GF-D8 (cell line): ENCODE measurements around the gene EFL1.
"Not testable (repeated sequence)": the region's sequence is repeated elsewhere in the genome, so short reads cannot be mapped to it uniquely, and the experiment has no call there.

Source experiments
- DNase-seq: peaks from one replicate; lab custom pipeline; 2025; lab: John Stamatoyannopoulos, UW

EFL1 gene

GRCh38 chr15:82196353-82196752, 66.2 kb downstream of the EFL1 start:
- DNase-seq = no peak

- not testable (repeated sequence) for DNase-seq
These were observed 66.7 kb downstream of the EFL1 start for GRCh38 chr15:82195818-82196217.

DNA sequence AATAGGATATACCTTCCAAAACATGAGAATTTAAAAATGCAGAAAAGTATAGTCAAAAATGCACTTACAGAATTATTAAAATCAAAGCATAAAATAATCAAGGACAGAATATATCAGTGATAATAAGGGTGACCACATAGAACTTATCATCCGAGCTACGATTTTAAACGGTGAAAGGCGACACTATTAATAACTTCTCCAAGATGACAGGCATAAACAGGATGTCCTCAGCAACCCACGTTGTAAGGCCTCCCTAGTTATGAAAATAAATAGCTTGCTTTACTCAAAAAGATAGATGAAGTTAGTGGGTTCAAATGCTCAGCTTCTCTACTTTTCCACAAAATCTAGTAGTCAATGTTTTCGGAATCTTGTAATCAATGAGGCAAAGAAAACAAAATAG, 68.0 kb downstream of the EFL1 start:
- not testable (repeated sequence) for DNase-seq

- not testable (repeated sequence) for DNase-seq
These were observed 69.1 kb downstream of the EFL1 start for GRCh38 chr15:82193435-82193834.

DNA sequence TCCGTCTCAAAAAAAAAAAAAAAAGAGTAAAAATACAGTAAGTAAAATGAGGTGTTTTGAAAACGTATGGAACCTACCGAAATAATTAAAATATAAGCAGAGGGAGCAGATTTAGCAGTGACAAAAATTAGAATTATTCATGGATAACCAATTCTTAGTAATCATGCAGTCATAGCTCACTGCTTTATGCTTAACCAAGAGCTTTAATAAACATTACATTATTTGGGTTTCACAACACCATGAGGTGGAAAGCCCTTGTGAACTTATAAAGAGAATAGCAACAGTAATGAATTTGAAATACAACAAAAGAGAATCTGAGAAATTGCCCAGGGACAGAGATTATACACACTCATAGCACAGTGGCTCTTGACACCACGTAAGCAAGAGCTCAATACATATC, 70.1 kb downstream of the EFL1 start:
- not testable (repeated sequence) for DNase-seq

- no peak for DNase-seq
These were observed 75.7 kb downstream of the EFL1 start for GRCh38 chr15:82186719-82187406.

DNA sequence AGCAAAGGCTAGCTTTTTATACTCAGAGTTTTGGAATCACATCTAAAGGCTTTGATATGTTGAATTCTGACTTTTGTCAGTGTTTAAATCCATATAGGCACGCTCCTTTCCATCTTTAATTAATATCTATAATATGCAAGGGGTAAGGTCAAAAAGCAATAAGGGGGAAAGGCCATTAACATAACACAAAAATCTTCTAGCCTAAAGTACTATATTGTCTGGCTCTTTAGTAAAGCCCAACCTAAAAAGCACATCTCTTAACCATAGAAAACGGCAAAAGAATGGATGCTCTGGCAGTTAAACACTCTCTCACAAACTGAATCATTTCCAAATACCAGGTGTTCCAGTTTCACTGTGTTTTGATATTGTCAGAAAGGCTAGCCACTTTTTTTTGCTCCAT, 76.4 kb downstream of the EFL1 start:
- DNase-seq = no peak

DNA sequence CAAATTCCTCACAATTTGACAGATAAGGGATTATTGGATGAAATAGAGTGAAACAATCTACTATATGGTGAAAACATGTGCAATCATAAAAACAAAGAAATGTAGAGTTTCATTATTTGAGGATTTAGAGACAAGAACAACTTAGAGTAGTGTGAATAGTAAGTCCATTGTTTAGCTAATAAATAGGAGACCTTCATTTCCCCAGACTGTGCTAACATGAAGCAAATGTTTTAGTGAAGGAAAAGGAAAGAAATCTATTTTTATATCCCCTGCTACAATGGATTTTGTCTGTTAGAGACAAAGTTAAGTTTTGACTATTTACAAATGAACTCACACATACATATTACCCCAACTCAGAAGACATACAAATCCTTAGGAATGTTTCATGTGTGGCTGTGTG, 77.8 kb downstream of the EFL1 start:
- DNase-seq = no peak

- no peak for DNase-seq
These were observed 78.2 kb downstream of the EFL1 start for GRCh38 chr15:82184355-82184754.

DNA sequence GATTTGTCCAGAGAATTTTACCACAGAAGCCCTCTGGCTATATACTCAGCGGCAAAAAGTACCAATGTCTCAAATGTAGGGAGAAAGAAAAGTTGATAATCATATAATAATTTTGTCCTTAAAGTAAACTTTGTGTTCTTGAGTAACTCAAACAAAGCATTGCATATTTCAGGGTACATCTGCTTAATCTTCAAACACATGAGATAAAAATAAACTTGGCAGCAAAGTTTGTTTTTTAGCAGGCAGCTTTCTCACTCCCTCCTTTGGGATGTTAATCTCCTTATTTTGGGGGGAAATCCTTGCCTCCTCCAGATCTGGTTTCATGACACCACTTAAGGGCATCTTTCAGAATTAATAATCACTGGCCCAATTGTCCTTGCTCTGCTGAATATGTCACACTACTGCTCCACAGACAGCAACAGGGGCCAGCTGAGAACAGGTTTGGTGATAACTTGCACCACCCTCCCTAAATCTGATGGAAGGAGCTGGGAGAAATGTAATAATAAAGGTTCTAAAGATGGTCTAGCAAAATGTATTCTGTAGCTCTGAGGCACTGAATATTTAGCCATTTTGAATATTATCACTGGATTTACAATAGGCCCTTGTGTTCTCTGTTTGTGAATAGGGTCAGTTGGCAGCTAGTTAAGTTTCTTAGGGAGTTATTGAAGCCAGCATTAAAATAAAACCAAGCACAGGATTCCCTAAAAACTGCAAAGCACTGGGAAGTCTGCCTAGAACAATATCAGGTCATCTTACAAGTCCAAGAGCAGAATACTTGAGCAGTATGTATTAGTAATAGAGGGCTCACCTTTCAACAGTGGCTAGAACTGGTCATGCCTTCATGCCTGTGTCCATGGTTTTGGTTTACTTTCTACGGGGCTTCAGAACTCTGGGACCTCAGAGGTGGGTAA, 79.2 kb downstream of the EFL1 start:
- no peak for DNase-seq

DNA sequence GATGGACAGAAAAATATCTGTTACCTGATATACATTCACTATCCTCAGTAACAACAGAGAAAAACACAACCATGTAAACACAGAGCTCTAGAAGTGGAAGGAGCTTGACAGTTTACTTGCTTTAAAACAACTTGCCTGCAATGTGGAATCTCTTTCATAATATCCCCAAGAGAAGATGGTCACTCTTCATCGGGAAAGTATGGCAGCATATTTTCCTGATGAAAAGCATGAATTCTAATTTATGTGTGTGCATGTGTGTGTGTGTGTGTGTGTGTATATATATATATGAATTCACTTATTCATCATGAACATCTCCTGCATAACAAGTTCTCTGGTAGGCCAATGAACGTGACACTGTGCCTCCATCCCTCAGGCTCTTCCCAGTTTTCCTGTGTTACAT, 81.2 kb downstream of the EFL1 start:
- DNase-seq = no peak

GRCh38 chr15:82178061-82178460, 84.5 kb downstream of the EFL1 start:
- no peak for DNase-seq

GRCh38 chr15:82177291-82178010, 85.1 kb downstream of the EFL1 start:
- no peak for DNase-seq

GRCh38 chr15:82176542-82176941, 86.0 kb downstream of the EFL1 start:
- no peak for DNase-seq

DNA sequence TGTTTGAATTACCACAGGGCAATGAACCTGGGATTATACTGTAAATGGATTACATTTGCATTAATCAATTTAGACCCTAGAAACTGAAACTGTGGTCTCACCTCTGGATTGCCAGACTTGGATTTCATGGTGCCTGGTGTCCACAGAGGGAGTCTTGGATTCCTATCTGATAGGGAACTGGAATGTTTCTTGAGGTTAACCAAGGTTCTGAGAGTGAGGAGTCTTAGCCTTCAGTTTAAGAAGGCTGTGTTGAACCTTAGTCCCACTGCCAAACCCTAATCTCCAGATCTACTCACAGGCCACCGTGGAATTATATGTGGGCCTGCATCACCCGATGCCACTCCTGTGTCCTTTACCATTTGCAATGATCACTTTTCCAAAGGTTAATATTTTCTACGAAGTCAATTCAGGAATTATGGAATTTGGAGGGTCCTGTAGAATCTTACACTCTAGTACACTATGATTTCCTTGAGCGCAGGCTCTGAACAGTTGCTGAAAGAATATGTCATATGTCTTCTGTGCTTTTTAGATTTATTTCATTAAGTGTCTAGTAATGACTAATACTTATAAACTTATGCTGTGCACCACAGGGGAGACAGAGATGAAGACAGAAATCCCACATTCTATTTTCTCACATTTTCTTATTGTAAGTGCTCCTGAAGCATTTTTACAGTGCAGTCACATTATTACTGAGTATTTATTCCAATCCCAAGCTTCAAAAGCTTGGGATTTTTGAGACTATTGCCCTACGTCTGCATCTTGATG, 87.9 kb downstream of the EFL1 start:
- no peak for DNase-seq

- no peak for DNase-seq
These were observed 89.4 kb downstream of the EFL1 start for GRCh38 chr15:82173108-82173507.

- no peak for DNase-seq
These were observed 90.0 kb downstream of the EFL1 start for GRCh38 chr15:82172506-82172905.

GRCh38 chr15:82168757-82169156, 93.8 kb downstream of the EFL1 start:
- DNase-seq = no peak

DNA sequence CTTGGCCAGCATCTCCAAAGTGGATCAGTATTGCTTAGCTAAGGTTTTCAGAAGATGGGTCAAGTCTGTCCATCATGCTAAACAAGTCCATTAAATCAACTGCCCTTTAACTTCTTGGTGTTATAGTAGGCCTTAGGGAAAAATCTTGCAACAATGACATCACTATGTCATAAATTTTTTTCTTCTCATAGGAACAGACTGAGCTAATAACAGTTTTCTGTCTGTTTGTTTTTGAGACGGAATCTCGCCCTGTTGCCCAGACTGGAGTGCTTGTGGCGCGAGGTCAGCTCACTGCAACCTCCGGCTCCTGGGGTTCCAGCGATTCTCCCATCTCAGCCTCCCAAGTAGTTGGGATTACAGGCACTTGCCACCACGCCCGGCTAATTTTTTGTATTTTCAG, 94.2 kb downstream of the EFL1 start:
- no peak for DNase-seq

- DNase-seq = no peak
These were observed 96.6 kb downstream of the EFL1 start for GRCh38 chr15:82165948-82166376.

DNA sequence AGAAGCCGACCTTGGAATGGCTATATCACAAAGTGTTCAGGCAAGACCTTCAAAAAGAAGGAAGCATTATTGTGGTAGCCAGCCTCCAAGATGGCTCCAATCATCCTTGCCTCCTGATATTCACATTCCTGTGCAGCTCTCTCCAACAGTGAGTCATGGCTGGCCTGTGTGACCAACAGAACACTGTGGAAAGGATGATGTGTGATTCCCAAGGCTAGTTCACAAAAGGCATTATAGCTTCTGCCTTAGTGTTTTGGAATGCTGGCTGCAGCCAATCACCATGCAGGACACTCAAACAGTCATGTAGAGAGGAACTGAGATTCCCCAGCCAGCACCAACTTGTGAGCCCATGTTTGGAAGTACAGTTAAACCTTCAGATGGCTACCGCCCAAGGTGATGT, 102.6 kb downstream of the EFL1 start:
- DNase-seq = no peak

- no peak for DNase-seq
These were observed 103.7 kb downstream of the EFL1 start for GRCh38 chr15:82158811-82159210.
